Esophagus muscularis mucosa (tissue), 4 donors: Measurements from ENCODE around the gene ATPAF1.

Source experiments
- CTCF ChIP-seq, 3 experiments: fragments of 200-600 bp in 2 of 3; fragments of 450-650 bp in 1 of 3; sonication (generic) in 2 of 3; IDR thresholded peaks; one replicate each; pipeline ENCODE4 v1.5.1; 2017 to 2019; ENCODE audit warnings: antibody characterized with exemption in 3 of 3, mild to moderate bottlenecking in 2 of 3, moderate library complexity in 1 of 3
- EP300 ChIP-seq: sonication (generic); formaldehyde crosslinking; IDR thresholded peaks from one replicate; pipeline ENCODE4 v1.6.1; 2017; ENCODE audit warnings: antibody characterized with exemption
- POLR2A ChIP-seq: fragments of 450-650 bp; IDR thresholded peaks from one replicate; pipeline ENCODE4 v1.6.1; 2017; ENCODE audit warnings: antibody characterized with exemption, moderate library complexity, mild to moderate bottlenecking, low read depth

- TF ChIP-seq CTCF (IDR thresholded peaks at IDR 0.05) (no peak), POLR2A (no peak), EP300 (no peak)
Observed at GRCh38 chr1:46657775-46658174, 10.4 kb downstream of the ATPAF1 start.
